Esophagus squamous epithelium (tissue), 4 donors: Measurements from ENCODE around the gene MCUR1.

Experiments
- POLR2A ChIP-seq, 4 donors: fragments of 450-650 bp; IDR thresholded peaks; one replicate each; pipeline ENCODE4 v1.6.1; 2017; ENCODE audit warnings: antibody characterized with exemption in 4 of 4, mild to moderate bottlenecking in 4 of 4, moderate library complexity in 3 of 4
- TF ChIP-seq, protein P1 (sequence below), 6 experiments: fragments of 450-650 bp in 4 of 6; fragments of 200-600 bp in 2 of 6; sonication (generic) in 2 of 6; IDR thresholded peaks; one replicate each; pipeline ENCODE4 v1.5.1; 2016 to 2019; ENCODE audit warnings: antibody characterized with exemption in 6 of 6, mild to moderate bottlenecking in 4 of 6, moderate library complexity in 4 of 6

DNA sequence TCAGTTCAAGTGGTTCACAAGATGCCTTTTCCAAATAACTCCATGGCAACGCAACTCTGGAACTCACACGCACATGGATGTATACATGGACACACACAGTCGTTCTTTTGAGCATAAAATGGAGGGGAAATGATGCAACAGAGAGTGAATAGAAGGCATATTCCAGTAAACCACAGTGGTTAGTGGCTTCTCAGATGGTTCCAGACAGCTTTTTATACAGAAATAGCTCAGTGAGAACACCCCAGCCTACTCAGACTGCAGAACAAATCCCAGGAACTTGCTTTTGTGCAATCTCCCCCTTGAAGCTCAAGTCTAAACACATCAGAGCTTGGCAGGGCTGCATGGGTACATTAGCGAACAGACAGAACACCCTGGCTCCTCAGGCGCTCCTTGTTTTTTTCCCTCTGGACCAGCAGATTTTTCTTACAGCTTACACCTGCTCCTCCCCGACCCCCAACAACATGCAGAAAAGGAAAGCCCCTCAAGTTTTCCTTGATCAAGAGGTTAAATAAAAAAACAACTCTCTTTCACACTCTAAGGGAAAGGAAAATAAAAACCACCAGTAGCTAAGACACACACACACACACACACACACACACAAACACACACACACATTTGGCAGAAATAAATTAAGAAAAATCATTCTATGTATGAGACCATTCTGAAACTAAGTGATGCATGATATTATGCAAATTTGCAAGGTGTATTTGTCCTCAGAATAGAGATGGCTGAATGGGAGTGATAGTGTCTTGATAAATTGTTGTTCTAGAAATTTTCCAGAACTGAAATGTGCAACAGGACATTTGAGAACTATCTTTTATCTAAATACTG lies 51.5 kb downstream of the MCUR1 start:
- TF ChIP-seq, protein P1, sequence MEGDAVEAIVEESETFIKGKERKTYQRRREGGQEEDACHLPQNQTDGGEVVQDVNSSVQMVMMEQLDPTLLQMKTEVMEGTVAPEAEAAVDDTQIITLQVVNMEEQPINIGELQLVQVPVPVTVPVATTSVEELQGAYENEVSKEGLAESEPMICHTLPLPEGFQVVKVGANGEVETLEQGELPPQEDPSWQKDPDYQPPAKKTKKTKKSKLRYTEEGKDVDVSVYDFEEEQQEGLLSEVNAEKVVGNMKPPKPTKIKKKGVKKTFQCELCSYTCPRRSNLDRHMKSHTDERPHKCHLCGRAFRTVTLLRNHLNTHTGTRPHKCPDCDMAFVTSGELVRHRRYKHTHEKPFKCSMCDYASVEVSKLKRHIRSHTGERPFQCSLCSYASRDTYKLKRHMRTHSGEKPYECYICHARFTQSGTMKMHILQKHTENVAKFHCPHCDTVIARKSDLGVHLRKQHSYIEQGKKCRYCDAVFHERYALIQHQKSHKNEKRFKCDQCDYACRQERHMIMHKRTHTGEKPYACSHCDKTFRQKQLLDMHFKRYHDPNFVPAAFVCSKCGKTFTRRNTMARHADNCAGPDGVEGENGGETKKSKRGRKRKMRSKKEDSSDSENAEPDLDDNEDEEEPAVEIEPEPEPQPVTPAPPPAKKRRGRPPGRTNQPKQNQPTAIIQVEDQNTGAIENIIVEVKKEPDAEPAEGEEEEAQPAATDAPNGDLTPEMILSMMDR (IDR thresholded peaks at IDR 0.05) = no peak
- TF ChIP-seq POLR2A (IDR thresholded peaks at IDR 0.05) = peak in 1 of 4 donors; percentile 17
